GM23338 (cell line): Measurements from ENCODE around the gene CTU1.

Experiments
- CREB1 ChIP-seq: fragments of 250-450 bp; sonication (Bioruptor Pico); IDR thresholded peaks from 2 replicates; pipeline ENCODE4 v1.5.0; 2020; ENCODE audit warnings: low read depth, mild to moderate bottlenecking, moderate library complexity
- EZH2 ChIP-seq: fragments of 200-600 bp; sonication (generic); IDR thresholded peaks from one replicate; pipeline ENCODE4 v1.8.0; 2017; ENCODE audit warnings: antibody characterized with exemption, mild to moderate bottlenecking, low read depth; ENCODE audit not compliant: unreplicated experiment
- EZH2phosphoT487 ChIP-seq: fragments of 200-600 bp; sonication (generic); IDR thresholded peaks from one replicate; pipeline ENCODE4 v1.8.1; 2018; ENCODE audit warnings: antibody characterized with exemption; ENCODE audit not compliant: unreplicated experiment
- JUNB ChIP-seq: IDR thresholded peaks from one replicate; pipeline ENCODE4 v1.6.1; 2016; ENCODE audit warnings: antibody characterized with exemption; ENCODE audit not compliant: unreplicated experiment
- POLR2AphosphoS5 ChIP-seq: IDR thresholded peaks from 2 replicates; pipeline ENCODE4 v1.6.1; 2016; ENCODE audit warnings: antibody characterized with exemption, low read depth
- ZNF114 ChIP-seq: fragments of 250-450 bp; sonication (Bioruptor Pico); IDR thresholded peaks from 2 replicates; pipeline ENCODE4 v1.5.0; 2020; ENCODE audit warnings: mild to moderate bottlenecking, moderate library complexity
- TF ChIP-seq, protein P1 (sequence below), 2 experiments: fragments of 200-600 bp in 1 of 2; sonication (generic) in 1 of 2; conservative IDR thresholded peaks; 2 replicates each; pipeline versions ENCODE4 v1.5.1 to v1.6.1; 2016 to 2017; ENCODE audit warnings: antibody characterized with exemption in 2 of 2, low read depth in 2 of 2, mild to moderate bottlenecking in 2 of 2, moderate library complexity in 1 of 2
- TF ChIP-seq, protein P2 (sequence below): IDR thresholded peaks from one replicate; pipeline ENCODE4 v1.6.1; 2018; ENCODE audit warnings: antibody characterized with exemption; ENCODE audit not compliant: unreplicated experiment
- TF ChIP-seq, protein P3 (sequence below): IDR thresholded peaks from 2 replicates; pipeline ENCODE4 v1.6.1; 2016; ENCODE audit warnings: antibody characterized with exemption

DNA sequence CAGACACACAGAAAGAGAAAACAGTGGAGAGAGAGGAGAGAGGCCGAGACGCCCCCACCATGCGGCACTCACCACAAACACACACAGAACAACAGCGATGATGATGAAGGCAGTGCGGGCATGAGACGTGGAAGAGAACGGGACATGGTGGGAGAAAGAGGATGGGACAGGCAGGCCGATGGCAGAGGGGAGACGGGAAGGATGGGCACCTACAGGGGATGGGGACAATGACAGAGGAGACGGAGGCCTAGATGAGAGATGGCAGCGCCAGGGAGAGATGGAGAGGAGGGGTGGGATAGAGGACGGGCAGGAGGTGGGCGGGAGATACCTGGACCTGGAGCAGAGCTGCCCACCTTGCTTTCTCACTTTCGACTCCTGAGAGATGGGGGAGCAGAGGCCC, 24.4 kb downstream of the CTU1 start:
- TF ChIP-seq EZH2 (no peak), JUNB (no peak), ZNF114 (CRISPR knock-in tag) (no peak), EZH2phosphoT487 (no peak), POLR2AphosphoS5 (no peak), CREB1 (CRISPR knock-in tag) (no peak)
- TF ChIP-seq, protein P1, sequence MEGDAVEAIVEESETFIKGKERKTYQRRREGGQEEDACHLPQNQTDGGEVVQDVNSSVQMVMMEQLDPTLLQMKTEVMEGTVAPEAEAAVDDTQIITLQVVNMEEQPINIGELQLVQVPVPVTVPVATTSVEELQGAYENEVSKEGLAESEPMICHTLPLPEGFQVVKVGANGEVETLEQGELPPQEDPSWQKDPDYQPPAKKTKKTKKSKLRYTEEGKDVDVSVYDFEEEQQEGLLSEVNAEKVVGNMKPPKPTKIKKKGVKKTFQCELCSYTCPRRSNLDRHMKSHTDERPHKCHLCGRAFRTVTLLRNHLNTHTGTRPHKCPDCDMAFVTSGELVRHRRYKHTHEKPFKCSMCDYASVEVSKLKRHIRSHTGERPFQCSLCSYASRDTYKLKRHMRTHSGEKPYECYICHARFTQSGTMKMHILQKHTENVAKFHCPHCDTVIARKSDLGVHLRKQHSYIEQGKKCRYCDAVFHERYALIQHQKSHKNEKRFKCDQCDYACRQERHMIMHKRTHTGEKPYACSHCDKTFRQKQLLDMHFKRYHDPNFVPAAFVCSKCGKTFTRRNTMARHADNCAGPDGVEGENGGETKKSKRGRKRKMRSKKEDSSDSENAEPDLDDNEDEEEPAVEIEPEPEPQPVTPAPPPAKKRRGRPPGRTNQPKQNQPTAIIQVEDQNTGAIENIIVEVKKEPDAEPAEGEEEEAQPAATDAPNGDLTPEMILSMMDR (conservative IDR thresholded peaks at IDR 0.05; ENCODE audit: low read depth in 2 of 2), result no peak
- TF ChIP-seq, protein P2, sequence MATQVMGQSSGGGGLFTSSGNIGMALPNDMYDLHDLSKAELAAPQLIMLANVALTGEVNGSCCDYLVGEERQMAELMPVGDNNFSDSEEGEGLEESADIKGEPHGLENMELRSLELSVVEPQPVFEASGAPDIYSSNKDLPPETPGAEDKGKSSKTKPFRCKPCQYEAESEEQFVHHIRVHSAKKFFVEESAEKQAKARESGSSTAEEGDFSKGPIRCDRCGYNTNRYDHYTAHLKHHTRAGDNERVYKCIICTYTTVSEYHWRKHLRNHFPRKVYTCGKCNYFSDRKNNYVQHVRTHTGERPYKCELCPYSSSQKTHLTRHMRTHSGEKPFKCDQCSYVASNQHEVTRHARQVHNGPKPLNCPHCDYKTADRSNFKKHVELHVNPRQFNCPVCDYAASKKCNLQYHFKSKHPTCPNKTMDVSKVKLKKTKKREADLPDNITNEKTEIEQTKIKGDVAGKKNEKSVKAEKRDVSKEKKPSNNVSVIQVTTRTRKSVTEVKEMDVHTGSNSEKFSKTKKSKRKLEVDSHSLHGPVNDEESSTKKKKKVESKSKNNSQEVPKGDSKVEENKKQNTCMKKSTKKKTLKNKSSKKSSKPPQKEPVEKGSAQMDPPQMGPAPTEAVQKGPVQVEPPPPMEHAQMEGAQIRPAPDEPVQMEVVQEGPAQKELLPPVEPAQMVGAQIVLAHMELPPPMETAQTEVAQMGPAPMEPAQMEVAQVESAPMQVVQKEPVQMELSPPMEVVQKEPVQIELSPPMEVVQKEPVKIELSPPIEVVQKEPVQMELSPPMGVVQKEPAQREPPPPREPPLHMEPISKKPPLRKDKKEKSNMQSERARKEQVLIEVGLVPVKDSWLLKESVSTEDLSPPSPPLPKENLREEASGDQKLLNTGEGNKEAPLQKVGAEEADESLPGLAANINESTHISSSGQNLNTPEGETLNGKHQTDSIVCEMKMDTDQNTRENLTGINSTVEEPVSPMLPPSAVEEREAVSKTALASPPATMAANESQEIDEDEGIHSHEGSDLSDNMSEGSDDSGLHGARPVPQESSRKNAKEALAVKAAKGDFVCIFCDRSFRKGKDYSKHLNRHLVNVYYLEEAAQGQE, result no peak
- TF ChIP-seq, protein P3, sequence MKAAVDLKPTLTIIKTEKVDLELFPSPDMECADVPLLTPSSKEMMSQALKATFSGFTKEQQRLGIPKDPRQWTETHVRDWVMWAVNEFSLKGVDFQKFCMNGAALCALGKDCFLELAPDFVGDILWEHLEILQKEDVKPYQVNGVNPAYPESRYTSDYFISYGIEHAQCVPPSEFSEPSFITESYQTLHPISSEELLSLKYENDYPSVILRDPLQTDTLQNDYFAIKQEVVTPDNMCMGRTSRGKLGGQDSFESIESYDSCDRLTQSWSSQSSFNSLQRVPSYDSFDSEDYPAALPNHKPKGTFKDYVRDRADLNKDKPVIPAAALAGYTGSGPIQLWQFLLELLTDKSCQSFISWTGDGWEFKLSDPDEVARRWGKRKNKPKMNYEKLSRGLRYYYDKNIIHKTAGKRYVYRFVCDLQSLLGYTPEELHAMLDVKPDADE, result no peak
